ENCODE results near the gene BEND5. TPM values are rescaled to one million over a fixed set of nuclear protein-coding genes. Genes with fewer than 3 reads are reported as not detected.

The BEND5 gene
- polyA plus RNA-seq, 3 donors = 0.13 TPM; not detected in 2

GRCh38 chr1:48693180-48693579 is 83.5 kb downstream of the BEND5 start:
- H3K27ac ChIP-seq (ENCODE audit: low read depth in 1 of 2, low read length in 2 of 2) = no peak overlapping the region
- no peak for DNase-seq
- 96% methylated on average over 11 of the region's 11 CpGs for WGBS (ENCODE audit: insufficient coverage)
- Mint-ChIP-seq H3K27ac (no peak overlapping the region), H3K4me3 (no peak overlapping the region), H3K27me3 (ENCODE audit: low read depth in 3 of 3) (peaks cover 0 to 4% (median 2%) of the 10 kb centered on the region in 3 donors), H3K4me1 (peaks cover 3% of the 10 kb centered on the region), H3K36me3 (no peaks in the 10 kb centered on the region), H3K9me3 (no peaks in the 10 kb centered on the region)
- H3K36me3 ChIP-seq (replicated peaks in 1 of 2; ENCODE audit: control insufficient read depth in 1 of 2, insufficient read depth in 2 of 2, low read length in 2 of 2) = no peaks in the 10 kb centered on the region
- H3K79me2 ChIP-seq (ENCODE audit: insufficient read depth, low read length) = no peaks in the 10 kb centered on the region
- H3K4me3 ChIP-seq (replicated peaks in 1 of 3; ENCODE audit: low read depth in 2 of 3, low read length in 3 of 3) = no peak overlapping the region
- no peak for TF ChIP-seq CTCF (IDR thresholded peaks at IDR 0.05)
- no peak overlapping the region for H3K4me2 ChIP-seq (replicated peaks; ENCODE audit: extremely low read depth, low read length, poor library complexity, severe bottlenecking)
- no peak overlapping the region for H3K9ac ChIP-seq (ENCODE audit: insufficient read depth, low read length, poor library complexity, severe bottlenecking)
- no peaks in the 10 kb centered on the region for H3K4me1 ChIP-seq (ENCODE audit: control insufficient read depth in 1 of 2, insufficient read depth in 2 of 2, low read length in 2 of 2)
- no peaks in the 10 kb centered on the region for H3K27me3 ChIP-seq (ENCODE audit: control insufficient read depth in 2 of 2, insufficient read depth in 2 of 2, low read length in 2 of 2)
- no peaks in the 10 kb centered on the region for H4K20me1 ChIP-seq (ENCODE audit: insufficient read depth, low read length)
- intact Hi-C loops (cut with micrococcal nuclease) = no loop called here
- no peaks in the 10 kb centered on the region for H3K9me3 ChIP-seq (replicated peaks in 1 of 2; ENCODE audit: control insufficient read depth in 1 of 2, insufficient read depth in 1 of 2, low read length in 2 of 2)
- H2AFZ ChIP-seq (ENCODE audit: insufficient read depth, low read depth, low read length, poor library complexity, severe bottlenecking) = no peak overlapping the region

- intact Hi-C loops (cut with micrococcal nuclease) = no loop called here
- H4K20me1 ChIP-seq (ENCODE audit: insufficient read depth, low read length) = no peaks in the 10 kb centered on the region
- H3K4me1 Mint-ChIP-seq = peaks cover 3% of the 10 kb centered on the region
- H3K4me3 ChIP-seq (replicated peaks in 1 of 3; ENCODE audit: low read depth in 2 of 3, low read length in 3 of 3) = no peak overlapping the region
- no peaks in the 10 kb centered on the region for H3K36me3 ChIP-seq (replicated peaks in 1 of 2; ENCODE audit: control insufficient read depth in 1 of 2, insufficient read depth in 2 of 2, low read length in 2 of 2)
- no peak overlapping the region for H3K27ac Mint-ChIP-seq
- no peak overlapping the region for H2AFZ ChIP-seq (ENCODE audit: insufficient read depth, low read depth, low read length, poor library complexity, severe bottlenecking)
- no peak for DNase-seq
- H3K27ac ChIP-seq (ENCODE audit: low read depth in 1 of 2, low read length in 2 of 2) = no peak overlapping the region
- H3K9ac ChIP-seq (ENCODE audit: insufficient read depth, low read length, poor library complexity, severe bottlenecking) = no peak overlapping the region
- no peaks in the 10 kb centered on the region for H3K27me3 ChIP-seq (ENCODE audit: control insufficient read depth in 2 of 2, insufficient read depth in 2 of 2, low read length in 2 of 2)
- no peaks in the 10 kb centered on the region for H3K79me2 ChIP-seq (ENCODE audit: insufficient read depth, low read length)
- H3K27me3 Mint-ChIP-seq (ENCODE audit: low read depth in 3 of 3) = peaks cover 0 to 4% (median 2%) of the 10 kb centered on the region in 3 donors
- H3K9me3 Mint-ChIP-seq = no peaks in the 10 kb centered on the region
- no peak overlapping the region for H3K4me2 ChIP-seq (replicated peaks; ENCODE audit: extremely low read depth, low read length, poor library complexity, severe bottlenecking)
- H3K4me3 Mint-ChIP-seq = no peak overlapping the region
- H3K9me3 ChIP-seq (replicated peaks in 1 of 2; ENCODE audit: control insufficient read depth in 1 of 2, insufficient read depth in 1 of 2, low read length in 2 of 2) = no peaks in the 10 kb centered on the region
- H3K4me1 ChIP-seq (ENCODE audit: control insufficient read depth in 1 of 2, insufficient read depth in 2 of 2, low read length in 2 of 2) = no peaks in the 10 kb centered on the region
- WGBS (ENCODE audit: insufficient coverage) = 92% methylated on average over 9 of the region's 9 CpGs
- no peak for TF ChIP-seq CTCF (IDR thresholded peaks at IDR 0.05)
- H3K36me3 Mint-ChIP-seq = no peaks in the 10 kb centered on the region
Measured at GRCh38 chr1:48692235-48692634, 84.5 kb downstream of the BEND5 start.

Data from CD14-positive monocyte (primary cell).